Ammon's horn (tissue), 1 donor: ENCODE results near the gene ZNF587.
"Not testable (repeated sequence)": the region's sequence is repeated elsewhere in the genome, so short reads cannot be mapped to it uniquely, and the experiment has no call there.

ENCODE experiments used
- DNase-seq: peaks from one replicate; pipeline ENCODE4 v3.0.0-alpha.2; 2016; ENCODE audit warnings: low spot score

ZNF587 gene

GRCh38 chr19:57849666-57850473, at the start of gene ZNF587:
ZNF587 (plus strand) TSS chr19:57849859; CDS start chr19:57850039, 180 bp downstream.
- DNase-seq, result peak; percentile 93

- DNase-seq, result no peak
Measured at GRCh38 chr19:57800696-57801095, 49.0 kb upstream of the ZNF587 start.

GRCh38 chr19:57802269-57802668, 47.4 kb upstream of the ZNF587 start:
- DNase-seq, result no peak

GRCh38 chr19:57803265-57803593, 46.4 kb upstream of the ZNF587 start:
- DNase-seq, result no peak

GRCh38 chr19:57803594-57804325, 45.9 kb upstream of the ZNF587 start:
- DNase-seq, result no peak

- DNase-seq, result no peak
Measured at GRCh38 chr19:57807541-57807940, 42.1 kb upstream of the ZNF587 start.

- not testable (repeated sequence) for DNase-seq
Measured at GRCh38 chr19:57810410-57811295, 39.0 kb upstream of the ZNF587 start.

GRCh38 chr19:57812226-57812625, 37.4 kb upstream of the ZNF587 start:
- no peak for DNase-seq

GRCh38 chr19:57812975-57813820, 36.5 kb upstream of the ZNF587 start:
- DNase-seq, result not testable (repeated sequence)

GRCh38 chr19:57813919-57814504, 35.6 kb upstream of the ZNF587 start:
- DNase-seq, result no peak

GRCh38 chr19:57814505-57815246, 35.0 kb upstream of the ZNF587 start, which contains the start of gene ZNF552:
ZNF552 (minus strand) TSS chr19:57814913; CDS start chr19:57814743, 170 bp downstream.
- DNase-seq, result peak; percentile 96

- no peak for DNase-seq
Measured at GRCh38 chr19:57815247-57816075, 34.2 kb upstream of the ZNF587 start.

- no peak for DNase-seq
Measured at GRCh38 chr19:57816652-57817051, 33.0 kb upstream of the ZNF587 start.

- DNase-seq, result no peak
Measured at GRCh38 chr19:57817976-57818375, 31.7 kb upstream of the ZNF587 start.

GRCh38 chr19:57818378-57818777, 31.3 kb upstream of the ZNF587 start:
- no peak for DNase-seq

GRCh38 chr19:57819475-57820148, 30.0 kb upstream of the ZNF587 start:
- peak; percentile 95 for DNase-seq

GRCh38 chr19:57820599-57820998, 29.1 kb upstream of the ZNF587 start:
- no peak for DNase-seq

- not testable (repeated sequence) for DNase-seq
Measured at GRCh38 chr19:57821095-57821494, 28.6 kb upstream of the ZNF587 start.

GRCh38 chr19:57821501-57821900, 28.2 kb upstream of the ZNF587 start:
- not testable (repeated sequence) for DNase-seq
